H1 (cell line): ENCODE measurements around the gene PRR23E. TPM values are rescaled to one million over a fixed set of nuclear protein-coding genes. Genes with fewer than 3 reads are reported as not detected.

Experiments
- CTCF ChIA-PET: fragments of 300-600 bp; sonication (Branson Sonifier 250); formaldehyde crosslinking; loops from one replicate; lab custom pipeline; 2021; ENCODE audit not compliant: partially characterized antibody; lab: Charles Lee
- POLR2A ChIA-PET: fragments of 300-600 bp; sonication (Branson Sonifier 250); formaldehyde crosslinking; loops from one replicate; lab custom pipeline; 2021; ENCODE audit warnings: inconsistent platforms; ENCODE audit not compliant: partially characterized antibody; lab: Charles Lee
- DNase-seq, 2 experiments: peaks; one replicate each; pipeline versions ENCODE4 v3.0.0 to v3.0.0-alpha.2; 2010 to 2022; ENCODE audit warnings: low spot score in 2 of 2, low read depth in 1 of 2, mixed read lengths in 1 of 2
- FAIRE-seq: peaks from 2 replicates; lab custom pipeline; 2011; peaks lifted over from hg19 to GRCh38; lab: Jason Lieb, UNC
- H2AFZ ChIP-seq: 2 replicates; pipeline ENCODE4 v1.8.1; 2012; ENCODE audit warnings: low read length, inconsistent platforms
- H2AK5ac ChIP-seq: 2 replicates; pipeline ENCODE4 v1.6.1; 2013; ENCODE audit warnings: low read depth, low read length
- H2BK120ac ChIP-seq: replicated peaks from 2 replicates; pipeline ENCODE3; 2013; ENCODE audit warnings: low read depth, low read length, inconsistent platforms
- H2BK12ac ChIP-seq: 2 replicates; pipeline ENCODE4 v1.6.1; 2013; ENCODE audit warnings: low read depth, low read length
- H2BK15ac ChIP-seq: 2 replicates; pipeline ENCODE4 v1.6.1; 2013; ENCODE audit warnings: low read length
- H2BK20ac ChIP-seq: 2 replicates; pipeline ENCODE4 v1.6.1; 2013; ENCODE audit warnings: low read length
- H2BK5ac ChIP-seq: 2 replicates; pipeline ENCODE4 v1.6.1; 2013; ENCODE audit warnings: low read depth, low read length
- H3K14ac ChIP-seq: 2 replicates; pipeline ENCODE4 v1.6.1; 2013; ENCODE audit warnings: inconsistent platforms; ENCODE audit not compliant: insufficient read length
- H3K18ac ChIP-seq: 2 replicates; pipeline ENCODE4 v1.6.1; 2013; ENCODE audit warnings: low read length; ENCODE audit errors: extremely low read depth
- H3K23ac ChIP-seq: 2 replicates; pipeline ENCODE4 v1.6.1; 2013; ENCODE audit warnings: inconsistent platforms; ENCODE audit not compliant: insufficient read length
- H3K23me2 ChIP-seq: 2 replicates; pipeline ENCODE4 v1.6.1; 2013; ENCODE audit warnings: low read depth, low read length
- H3K27ac ChIP-seq: 2 replicates; pipeline ENCODE4 v1.6.1; 2011; ENCODE audit warnings: low read depth, low read length, inconsistent platforms
- H3K27me3 ChIP-seq, 4 experiments: replicated peaks in 1 of 4; 1 replicate in 1 of 4; 2 replicates in 3 of 4; pipeline versions ENCODE4 v1.6.1 to v1.8.1; 2011 to 2013; ENCODE audit warnings: low read length in 3 of 4, mild to moderate bottlenecking in 3 of 4, inconsistent platforms in 2 of 4, mixed read lengths in 2 of 4, moderate library complexity in 1 of 4; ENCODE audit not compliant: control insufficient read depth in 3 of 4, insufficient read depth in 3 of 4; ENCODE audit errors: extremely low read depth in 1 of 4
- H3K36me3 ChIP-seq, 4 experiments: 2 replicates each; pipeline versions ENCODE4 v1.6.1 to v1.8.1; 2011 to 2013; ENCODE audit warnings: mild to moderate bottlenecking in 4 of 4, low read length in 3 of 4, moderate library complexity in 2 of 4, control low read depth in 1 of 4, inconsistent platforms in 1 of 4; ENCODE audit not compliant: insufficient read depth in 4 of 4, control insufficient read depth in 2 of 4
- H3K4ac ChIP-seq: replicated peaks from 2 replicates; pipeline ENCODE3; 2013; ENCODE audit warnings: low read length, low read depth, mixed read lengths, inconsistent platforms; ENCODE audit not compliant: insufficient read length
- H3K4me1 ChIP-seq, 4 experiments: replicated peaks in 1 of 4; 1 replicate in 1 of 4; 2 replicates in 3 of 4; pipeline versions ENCODE4 v1.6.1 to v1.8.1; 2011 to 2013; ENCODE audit warnings: low read length in 3 of 4, inconsistent platforms in 2 of 4, mixed read lengths in 1 of 4; ENCODE audit not compliant: insufficient read depth in 4 of 4, control insufficient read depth in 3 of 4
- H3K4me2 ChIP-seq, 2 experiments: 2 replicates each; pipeline versions ENCODE4 v1.6.1 to v1.8.1; 2011 to 2013; ENCODE audit warnings: low read depth in 2 of 2, low read length in 2 of 2, control low read depth in 1 of 2, inconsistent platforms in 1 of 2, mild to moderate bottlenecking in 1 of 2; ENCODE audit not compliant: insufficient read depth in 1 of 2
- H3K4me3 ChIP-seq, 4 experiments: fragments of 200-600, 300-600 bp in 1 of 4; sonication (generic), shearing (Covaris generic), sonication (Bioruptor Twin) in 1 of 4; 2 replicates each; pipeline versions ENCODE4 v1.5.1 to v1.8.1; 2011 to 2016; ENCODE audit warnings: low read length in 4 of 4, low read depth in 3 of 4, control low read depth in 2 of 4, inconsistent platforms in 2 of 4, mild to moderate bottlenecking in 2 of 4, mixed read lengths in 1 of 4, moderate library complexity in 1 of 4; ENCODE audit not compliant: insufficient read depth in 2 of 4; ENCODE audit errors: extremely low read depth in 1 of 4
- H3K56ac ChIP-seq: replicated peaks from 2 replicates; pipeline ENCODE3; 2013; ENCODE audit warnings: low read depth, mild to moderate bottlenecking, mixed read lengths, low read length, inconsistent platforms; ENCODE audit not compliant: insufficient read length
- H3K79me1 ChIP-seq: 2 replicates; pipeline ENCODE4 v1.6.1; 2013; ENCODE audit warnings: low read depth, low read length, control low read depth
- H3K79me2 ChIP-seq, 2 experiments: 2 replicates each; pipeline versions ENCODE4 v1.6.1 to v1.8.1; 2012 to 2013; ENCODE audit warnings: low read length in 2 of 2, mild to moderate bottlenecking in 2 of 2, inconsistent platforms in 1 of 2; ENCODE audit not compliant: insufficient read depth in 2 of 2, control insufficient read depth in 1 of 2
- H3K9ac ChIP-seq, 4 experiments: replicated peaks in 1 of 4; 1 replicate in 1 of 4; 2 replicates in 3 of 4; pipeline versions ENCODE4 v1.6.1 to v1.8.1; 2011 to 2013; ENCODE audit warnings: low read depth in 3 of 4, low read length in 3 of 4, control low read depth in 2 of 4, mild to moderate bottlenecking in 2 of 4, moderate library complexity in 2 of 4, inconsistent platforms in 1 of 4; ENCODE audit errors: extremely low read depth in 1 of 4
- H3K9me3 ChIP-seq, 2 experiments: 2 replicates each; pipeline versions ENCODE4 v1.6.1 to v1.8.1; 2012 to 2013; ENCODE audit warnings: mild to moderate bottlenecking in 2 of 2, moderate library complexity in 2 of 2, control low read depth in 1 of 2, inconsistent platforms in 1 of 2, low read depth in 1 of 2, low read length in 1 of 2, mixed read lengths in 1 of 2; ENCODE audit not compliant: insufficient read depth in 2 of 2
- H4K20me1 ChIP-seq, 2 experiments: replicated peaks in 1 of 2; 2 replicates each; pipeline versions ENCODE3 to v1.8.1; 2011 to 2013; ENCODE audit warnings: inconsistent platforms in 2 of 2, low read length in 2 of 2, mild to moderate bottlenecking in 1 of 2; ENCODE audit not compliant: insufficient read depth in 2 of 2, control insufficient read depth in 1 of 2
- H4K5ac ChIP-seq: 2 replicates; pipeline ENCODE4 v1.6.1; 2013; ENCODE audit warnings: low read length, low read depth, mixed read lengths, inconsistent platforms; ENCODE audit not compliant: insufficient read length
- H4K8ac ChIP-seq: 2 replicates; pipeline ENCODE4 v1.8.0; 2013; ENCODE audit warnings: mild to moderate bottlenecking, moderate library complexity, low read length, inconsistent platforms; ENCODE audit not compliant: insufficient read depth; ENCODE audit errors: extremely low read depth
- H4K91ac ChIP-seq: replicated peaks from 2 replicates; pipeline ENCODE3; 2013; ENCODE audit warnings: low read length, mixed read lengths, inconsistent platforms; ENCODE audit not compliant: insufficient read length
- CHD1 ChIP-seq: IDR thresholded peaks from 2 replicates; pipeline ENCODE4 v1.6.1; 2012; ENCODE audit warnings: low read depth, low read length, improper control_type of control experiment
- CREB1 ChIP-seq: IDR thresholded peaks from 2 replicates; pipeline ENCODE4 v1.6.1; 2012; ENCODE audit warnings: inconsistent platforms
- HDAC6 ChIP-seq: IDR thresholded peaks from one replicate; pipeline ENCODE4 v1.7.1; 2012; ENCODE audit warnings: low read depth, mild to moderate bottlenecking, inconsistent platforms, low read length, moderate library complexity
- SUZ12 ChIP-seq: fragments of 200-600 bp; sonication (generic); IDR thresholded peaks from 2 replicates; pipeline ENCODE4 v1.6.1; 2012; ENCODE audit warnings: mild to moderate bottlenecking, inconsistent platforms, low read length, moderate library complexity, mixed read lengths
- WGBS, 2 experiments: shearing (Covaris generic) in 1 of 2; methylation state at CpG; one replicate each; pipeline versions ENCODE4 v1.1.6 to v1.1.7; 2013 to 2015; ENCODE audit warnings: low lambda C conversion rate in 2 of 2, mixed read lengths in 2 of 2, inconsistent platforms in 1 of 2, low coverage in 1 of 2, missing lambda C conversion rate in 1 of 2; ENCODE audit not compliant: insufficient replicate concordance in 2 of 2, insufficient coverage in 1 of 2, insufficient read length in 1 of 2; ENCODE audit errors: extremely low coverage in 1 of 2, missing lambda C conversion rate in 1 of 2; 5-methylcytosine and 5-hydroxymethylcytosine counted together
- polyA plus RNA-seq, 7 experiments: library from polyadenylated mRNA; depleted of rRNA in 3 of 7; stranded (reverse) in 5 of 7; unstranded in 2 of 7; fragments of >200 nt in 5 of 7; fragments of 200-250 nt in 2 of 7; gene quantifications; 1 replicate in 5 of 7; 2 replicates in 1 of 7; 4 replicates in 1 of 7; pipeline versions ENCODE4 v1.2.1 to v1.2.3, GENCODE V29; 2011 to 2013; ENCODE audit warnings: missing spikeins in 2 of 7, mixed read lengths in 2 of 7
- total RNA-seq: library from RNA; stranded (reverse); fragmentation: NEBNext Ultra II Directional; extraction: Animal tissue kit (Norgen Biotek cat#: 25700); gene quantifications from 2 replicates; pipeline ENCODE4 v1.2.1, GENCODE V29; 2021
- TF ChIP-seq, protein P1 (sequence below): IDR thresholded peaks from 2 replicates; pipeline ENCODE4 v1.6.1; 2012; ENCODE audit warnings: low read length, inconsistent platforms

Gene PRR23E
- total and polyA plus RNA-seq, 2 of the 8 experiments (the other 6 are each of a cell fraction or from before 2014, with no cell fraction given): not detected

DNA sequence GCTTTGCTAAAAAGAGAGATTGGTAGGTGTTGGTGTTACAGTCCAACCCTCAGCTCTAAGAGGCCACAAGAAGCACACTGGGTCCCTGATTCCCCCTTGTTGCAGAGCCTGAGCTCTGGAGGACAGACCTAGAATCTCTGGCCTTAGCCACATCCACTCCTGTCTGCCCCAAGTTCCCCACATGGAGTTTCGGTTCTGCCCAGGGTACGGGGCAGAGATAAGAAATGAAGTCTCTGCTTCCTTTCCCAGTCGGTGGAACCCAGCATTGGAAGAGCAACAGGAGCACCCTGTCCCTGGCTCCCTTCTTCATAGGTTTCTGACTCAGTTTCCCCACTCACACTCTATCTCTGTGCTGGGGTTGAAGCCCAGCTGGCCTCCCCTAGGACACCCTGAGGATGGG, 13.2 kb downstream of the PRR23E start:
- no peak overlapping the region for H2BK20ac ChIP-seq
- 85% methylated on average over 3 of the region's 3 CpGs; no CpG with 5 or more reads in 1 of the 2 experiments for WGBS, 2 experiments
- no peak for TF ChIP-seq CREB1
- TF ChIP-seq SUZ12: no peak
- TF ChIP-seq, protein P1, sequence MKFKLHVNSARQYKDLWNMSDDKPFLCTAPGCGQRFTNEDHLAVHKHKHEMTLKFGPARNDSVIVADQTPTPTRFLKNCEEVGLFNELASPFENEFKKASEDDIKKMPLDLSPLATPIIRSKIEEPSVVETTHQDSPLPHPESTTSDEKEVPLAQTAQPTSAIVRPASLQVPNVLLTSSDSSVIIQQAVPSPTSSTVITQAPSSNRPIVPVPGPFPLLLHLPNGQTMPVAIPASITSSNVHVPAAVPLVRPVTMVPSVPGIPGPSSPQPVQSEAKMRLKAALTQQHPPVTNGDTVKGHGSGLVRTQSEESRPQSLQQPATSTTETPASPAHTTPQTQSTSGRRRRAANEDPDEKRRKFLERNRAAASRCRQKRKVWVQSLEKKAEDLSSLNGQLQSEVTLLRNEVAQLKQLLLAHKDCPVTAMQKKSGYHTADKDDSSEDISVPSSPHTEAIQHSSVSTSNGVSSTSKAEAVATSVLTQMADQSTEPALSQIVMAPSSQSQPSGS: no peak
- no peak for TF ChIP-seq HDAC6
- TF ChIP-seq CHD1: no peak

More for the DNA sequence above, 13.2 kb downstream of the PRR23E start:
- no peak overlapping the region for H2BK120ac ChIP-seq
- no peak overlapping the region for H4K8ac ChIP-seq
- FAIRE-seq (no peak), DNase-seq (no peak)
- H2AK5ac ChIP-seq: no peak overlapping the region
- no peak overlapping the region for H2BK12ac ChIP-seq
- H3K9me3 ChIP-seq: no peaks in the 10 kb centered on the region
- ChIA-PET CTCF (interaction anchor here (0.6 to 1.2 kb wide), 3 partner anchors 9 to 1376 kb away, joined by 3 read pairs; no protein-coding TSS in a partner anchor), POLR2A (interaction anchor here (1.2 kb wide), 1 partner anchor 16 kb away, joined by 3 read pairs; no protein-coding TSS in a partner anchor)
- no peaks in the 10 kb centered on the region for H3K23me2 ChIP-seq
- H3K18ac ChIP-seq: no peak overlapping the region
- peaks cover 0 to 5% (median 3%) of the 10 kb centered on the region in 4 experiments; a peak in 5 of 7 replicates for H3K4me1 ChIP-seq
- H3K56ac ChIP-seq: no peak overlapping the region
- no peak overlapping the region for H4K5ac ChIP-seq
- no peak overlapping the region for H3K9ac ChIP-seq
- no peak overlapping the region for H3K27ac ChIP-seq
- no peaks in the 10 kb centered on the region for H3K79me1 ChIP-seq
- H3K14ac ChIP-seq: no peak overlapping the region
- H3K79me2 ChIP-seq: no peaks in the 10 kb centered on the region
- H3K4me3 ChIP-seq: no peak overlapping the region
- no peak overlapping the region for H4K91ac ChIP-seq
- no peak overlapping the region for H2AFZ ChIP-seq
- no peaks in the 10 kb centered on the region for H3K27me3 ChIP-seq
- H3K36me3 ChIP-seq: no peaks in the 10 kb centered on the region
- H3K4ac ChIP-seq: no peak overlapping the region
- no peak overlapping the region for H2BK15ac ChIP-seq
- H2BK5ac ChIP-seq: no peak overlapping the region
- H3K23ac ChIP-seq: no peak overlapping the region
- H4K20me1 ChIP-seq: peaks cover 0 to 1% of the 10 kb centered on the region in 2 experiments
- H3K4me2 ChIP-seq: no peak overlapping the region
